Measurements from ENCODE around the gene CCDC28A.

DNA sequence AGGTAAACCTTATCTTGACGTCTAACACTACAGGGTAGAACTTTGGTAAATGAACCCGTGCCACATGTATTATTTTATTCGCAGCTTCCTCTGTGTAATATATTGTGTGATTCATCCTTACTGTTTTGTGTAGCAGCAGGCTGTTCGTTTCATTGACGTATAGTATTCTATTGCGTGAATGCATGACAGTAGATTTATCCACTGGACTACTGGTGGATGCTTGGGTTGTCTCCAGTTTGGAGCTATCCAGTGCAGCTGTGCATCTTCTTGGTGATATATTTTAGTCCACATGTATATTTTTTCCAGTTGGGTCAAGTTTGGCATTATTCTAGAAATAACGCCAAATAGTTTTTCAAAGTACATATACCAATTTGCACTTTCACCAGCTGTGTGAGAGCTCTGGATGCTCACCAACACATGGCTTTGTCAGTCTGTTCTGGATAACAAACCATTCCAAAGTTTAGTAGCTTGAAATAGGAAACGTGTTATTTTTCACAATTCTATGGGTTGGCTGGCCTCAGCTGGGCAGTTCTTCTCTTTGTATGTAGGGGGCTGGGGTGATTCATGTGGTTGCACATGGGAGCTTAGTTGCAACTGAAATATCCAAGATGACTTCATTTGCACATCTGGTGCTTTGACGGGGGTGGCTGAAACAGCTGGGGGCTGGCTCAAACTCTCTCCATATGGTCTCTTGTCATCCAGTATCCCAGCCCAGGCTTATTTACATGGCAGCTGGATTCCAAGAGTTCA is 31.6 kb downstream of the CCDC28A start:
- no peak for TF ChIP-seq KLF16 (tag by site-specific recombination; IDR thresholded peaks at IDR 0.05)
- TF ChIP-seq ZNF776 (tag by site-specific recombination; IDR thresholded peaks at IDR 0.05; ENCODE audit: borderline replicate concordance): no peak
- no peak for TF ChIP-seq ZNF140 (tag by site-specific recombination; IDR thresholded peaks at IDR 0.05)
